ENCODE measurements around the gene KRT3. TPM values are rescaled to one million over a fixed set of nuclear protein-coding genes. Genes with fewer than 3 reads are reported as not detected.
"Not testable (repeated sequence)": the region's sequence is repeated elsewhere in the genome, so short reads cannot be mapped to it uniquely, and the experiment has no call there.

The KRT3 gene
- total RNA-seq, 1 experiment from 2014 or later = not detected

DNA sequence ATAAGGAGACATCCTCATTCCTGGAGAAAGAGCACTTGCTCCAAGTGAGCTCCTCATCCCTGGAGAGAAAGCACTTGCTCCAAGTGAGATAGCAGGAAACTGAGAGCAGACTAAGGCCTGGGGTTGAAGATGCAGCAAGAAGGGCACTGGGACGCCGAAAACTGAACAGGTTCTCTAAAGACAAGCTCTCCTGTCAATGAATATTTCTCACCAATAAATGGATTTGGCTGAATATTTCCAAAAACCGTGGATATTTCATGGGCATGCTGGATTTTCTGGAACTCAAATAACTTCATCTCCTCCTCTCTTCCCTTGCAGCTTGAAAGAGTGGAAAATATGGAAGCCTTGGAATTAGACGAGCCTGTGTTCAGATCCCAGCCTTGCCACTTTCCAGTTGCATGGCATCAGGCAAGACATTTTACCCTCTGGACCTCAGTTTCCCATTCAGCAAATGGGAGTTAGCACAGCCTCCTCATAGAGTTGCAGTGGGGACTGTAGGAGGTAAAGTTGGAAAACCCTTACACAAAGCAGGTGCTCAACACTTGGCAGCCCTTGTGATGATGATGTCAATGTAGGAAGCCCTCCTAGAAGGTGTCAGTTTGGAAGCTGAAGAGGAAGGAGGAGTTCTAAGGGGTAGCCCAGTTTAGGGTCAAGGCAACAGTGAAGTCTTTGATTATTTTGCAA lies 14.4 kb downstream of the KRT3 start:
- no peak for DNase-seq (ENCODE audit: low read depth)

DNA sequence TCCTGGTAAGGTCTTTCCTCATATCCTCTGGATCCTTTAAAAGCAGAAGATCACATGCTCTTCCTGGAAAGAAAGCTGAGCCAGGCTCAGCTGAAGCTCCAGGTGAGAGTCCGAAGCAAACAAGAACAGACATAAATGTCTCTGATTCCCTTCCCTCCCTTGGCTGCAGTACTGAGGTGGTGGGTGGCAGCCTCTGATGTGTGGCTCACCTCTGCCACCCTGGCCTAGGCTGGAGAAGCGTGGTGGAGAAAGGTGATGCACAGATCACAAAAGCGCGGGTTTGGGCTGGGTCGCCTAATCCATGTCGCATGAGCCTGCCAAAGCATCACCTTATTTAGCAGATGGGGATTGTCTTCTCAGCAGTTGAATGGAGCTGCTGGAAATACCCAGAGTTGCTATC lies 16.0 kb downstream of the KRT3 start:
- DNase-seq (ENCODE audit: low read depth) = no peak

DNA sequence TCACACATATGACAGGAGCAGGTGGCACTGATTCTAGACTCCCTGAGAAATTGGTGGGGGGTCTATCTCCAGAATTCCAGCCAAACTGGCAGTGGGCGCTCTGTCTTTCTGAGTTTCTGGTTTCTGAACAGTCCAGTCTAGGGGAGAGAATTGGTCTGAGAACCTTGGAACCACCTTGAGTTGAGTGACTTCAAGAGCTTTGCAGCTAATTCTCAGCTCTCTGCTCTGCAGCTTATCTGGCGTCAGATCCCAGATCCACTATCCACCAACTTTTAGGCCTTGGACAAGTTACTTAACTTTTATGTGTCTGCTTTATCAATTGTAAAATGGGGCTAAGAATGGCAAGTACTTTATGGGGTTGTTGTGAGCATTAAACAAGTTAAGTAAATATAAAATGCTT lies 17.1 kb downstream of the KRT3 start:
- DNase-seq (ENCODE audit: low read depth) = no peak

DNA sequence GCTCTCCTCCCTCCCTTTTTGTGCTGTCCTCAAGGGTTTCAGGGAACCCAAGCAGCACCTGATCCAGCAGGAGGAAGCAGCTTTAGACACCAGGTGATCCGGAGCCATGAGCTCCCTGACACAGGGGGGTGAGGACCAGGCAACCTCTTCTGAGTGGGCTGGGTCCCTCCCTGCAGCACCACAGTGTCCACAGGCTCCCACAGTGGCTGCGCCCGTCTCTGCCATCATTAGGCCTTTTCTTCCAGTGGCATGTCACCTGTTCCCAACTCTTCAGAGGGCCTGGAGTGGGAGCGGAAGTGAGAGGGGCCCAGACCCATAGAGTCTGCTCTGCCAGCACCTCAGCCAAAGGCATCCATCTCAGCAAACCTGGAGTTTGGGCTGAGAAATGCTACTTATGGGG lies 18.4 kb downstream of the KRT3 start:
- DNase-seq (ENCODE audit: low read depth) = no peak

DNA sequence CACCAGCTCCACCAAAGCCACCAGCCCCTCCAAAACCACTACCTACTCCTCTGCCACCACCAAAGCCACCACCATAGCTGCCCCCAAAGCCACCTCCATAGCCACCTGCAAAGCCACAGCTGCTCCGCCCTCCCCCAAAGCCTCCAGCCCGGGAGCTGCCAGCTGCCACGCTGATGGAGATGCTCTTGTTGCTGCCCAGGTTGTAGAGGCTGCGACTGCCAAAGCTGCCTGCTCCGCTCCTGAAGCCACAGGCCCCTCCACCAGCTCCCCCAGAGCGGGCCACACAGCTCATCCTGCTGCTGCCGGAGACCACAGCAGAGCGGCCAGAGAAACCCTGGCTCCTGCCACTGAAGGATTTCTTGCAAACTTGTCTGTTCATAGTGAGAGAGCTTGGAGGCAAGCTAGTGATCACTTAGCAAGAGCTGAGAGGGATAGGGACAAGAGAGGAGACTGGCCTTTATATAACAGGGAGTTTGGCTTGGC lies 19.0 kb downstream of the KRT3 start, which contains the start of gene KRT76:
Gene KRT76, minus strand, starts transcription at position 433 of the 483 bp plus-strand sequence. Its CDS starts 54 bp downstream, at position 379.
- no peak for DNase-seq (ENCODE audit: low read depth)

DNA sequence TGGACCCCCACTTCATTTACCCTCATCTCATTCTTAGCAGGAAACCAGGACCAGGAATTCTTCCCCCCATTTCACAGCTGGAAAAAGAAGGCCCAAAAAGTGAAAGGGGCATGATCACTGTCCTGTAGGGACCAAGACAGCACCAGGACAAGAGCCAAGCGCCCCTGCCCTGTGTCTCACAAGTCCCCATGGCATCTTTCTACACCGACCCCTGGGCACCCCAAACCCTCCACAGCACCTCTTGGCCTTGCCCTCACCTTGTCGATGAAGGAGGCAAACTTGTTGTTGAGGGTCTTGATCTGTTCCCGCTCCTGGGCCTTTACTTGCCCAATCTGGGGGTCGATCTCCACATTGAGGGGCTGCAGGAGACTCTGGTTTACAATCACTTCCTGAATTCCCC lies 19.5 kb downstream of the KRT3 start:
- no peak for DNase-seq (ENCODE audit: low read depth)

DNA sequence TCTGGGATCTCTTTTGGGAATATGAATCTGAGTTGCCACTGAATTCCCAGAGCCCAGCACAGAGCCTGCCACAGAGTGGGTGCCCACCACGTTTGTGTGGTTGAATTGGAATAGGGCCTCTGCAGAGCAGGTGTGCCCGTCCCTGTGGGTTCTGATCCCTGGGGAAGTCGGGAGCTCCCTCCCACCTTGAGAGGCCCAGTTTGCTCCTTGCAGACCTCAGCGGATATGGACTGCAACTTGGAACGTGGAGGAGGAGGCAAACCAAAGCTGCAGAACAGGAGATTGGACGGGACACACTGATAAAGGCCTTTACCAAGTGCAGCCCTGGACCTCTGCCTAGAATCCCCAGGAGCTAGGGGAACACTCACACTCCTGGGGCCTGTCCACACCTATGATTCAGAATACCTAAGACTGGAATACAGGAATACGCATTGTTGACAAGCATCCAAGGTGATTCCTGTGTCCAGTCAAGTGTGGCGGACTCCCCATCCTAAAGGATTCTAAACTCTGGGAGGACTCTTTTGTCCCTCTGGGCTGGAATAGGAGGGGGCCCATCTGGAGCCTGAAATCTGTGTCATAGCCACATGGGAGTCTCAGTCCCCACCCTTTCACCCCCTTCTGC lies 21.2 kb downstream of the KRT3 start:
- DNase-seq (ENCODE audit: low read depth) = no peak

DNA sequence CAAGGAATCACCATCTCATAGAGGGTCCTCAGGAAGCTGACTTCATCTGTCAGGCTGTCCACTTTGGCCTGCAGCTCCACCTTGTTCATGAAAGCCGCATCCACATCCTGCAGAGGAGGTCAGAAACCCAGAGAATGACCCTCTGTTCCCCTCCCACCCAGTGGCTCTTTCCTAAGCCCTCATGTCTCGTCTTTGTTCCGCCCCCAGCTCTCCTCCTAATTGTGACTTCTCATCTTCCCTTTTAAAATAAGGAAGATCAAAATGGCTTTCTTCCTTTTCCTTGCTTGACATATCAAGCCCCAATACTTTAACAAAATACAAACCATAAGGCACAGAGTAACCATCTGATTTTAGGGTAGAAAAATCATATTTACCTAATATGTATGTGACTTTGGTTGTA lies 23.1 kb downstream of the KRT3 start:
- no peak for DNase-seq (ENCODE audit: low read depth)

DNA sequence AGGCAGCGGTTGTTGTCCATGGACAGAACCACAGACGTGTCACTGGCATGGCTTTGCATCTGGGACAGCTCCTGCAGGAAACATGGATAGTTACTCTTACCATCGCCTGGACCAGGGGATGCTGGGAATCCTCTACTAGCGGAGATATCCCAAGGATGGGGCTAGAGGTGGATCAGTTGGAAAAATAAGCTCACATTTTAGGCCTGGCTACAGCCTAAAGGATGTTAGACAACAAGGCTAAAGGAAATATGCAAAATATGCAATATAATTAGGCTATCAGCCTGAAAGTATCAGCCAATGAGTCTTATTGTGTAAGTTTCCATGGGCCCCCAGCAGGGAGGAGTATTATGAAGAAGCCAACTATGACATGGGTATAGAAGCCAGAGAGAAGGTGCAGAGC lies 23.7 kb downstream of the KRT3 start:
- DNase-seq (ENCODE audit: low read depth) = no peak

DNA sequence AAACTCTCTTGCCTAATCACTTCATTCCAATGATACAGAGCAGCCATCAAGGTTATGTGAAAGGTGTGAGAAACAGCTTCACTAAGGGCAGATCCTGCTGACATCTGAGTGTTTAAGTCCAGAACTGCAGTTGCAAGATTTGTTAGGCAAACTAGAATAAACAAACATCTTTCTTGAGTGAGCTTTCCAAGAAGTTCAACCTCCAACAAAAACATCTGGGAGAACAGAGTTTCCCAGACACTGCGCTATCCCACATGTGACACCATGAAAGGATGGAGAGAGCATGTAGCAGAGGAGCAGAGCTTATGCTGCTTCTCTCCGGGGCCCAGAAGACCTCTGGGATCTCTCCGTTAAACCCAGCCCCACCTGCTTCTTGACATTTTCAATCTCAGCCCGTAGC lies 24.4 kb downstream of the KRT3 start:
- no peak for DNase-seq (ENCODE audit: low read depth)

DNA sequence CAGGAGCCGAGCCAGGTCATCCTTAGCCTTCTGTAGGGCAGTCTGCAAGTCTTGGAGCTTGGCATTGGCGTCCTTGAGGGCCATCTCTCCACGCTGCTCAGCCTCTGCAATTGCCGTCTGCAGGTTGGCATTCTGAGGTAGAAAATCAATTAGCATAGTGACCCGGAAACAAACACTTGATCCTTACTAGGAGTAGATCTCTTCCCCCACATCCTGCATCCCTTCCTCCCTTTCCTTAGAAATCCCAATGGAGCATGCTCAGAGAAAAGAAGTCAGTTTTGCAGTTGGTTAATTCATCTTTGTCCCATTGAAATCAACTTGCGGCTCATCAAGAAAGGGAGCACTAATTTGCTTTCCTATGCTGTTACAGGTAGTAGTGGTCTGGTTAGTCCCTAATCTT lies 24.8 kb downstream of the KRT3 start:
- DNase-seq (ENCODE audit: low read depth) = no peak

DNA sequence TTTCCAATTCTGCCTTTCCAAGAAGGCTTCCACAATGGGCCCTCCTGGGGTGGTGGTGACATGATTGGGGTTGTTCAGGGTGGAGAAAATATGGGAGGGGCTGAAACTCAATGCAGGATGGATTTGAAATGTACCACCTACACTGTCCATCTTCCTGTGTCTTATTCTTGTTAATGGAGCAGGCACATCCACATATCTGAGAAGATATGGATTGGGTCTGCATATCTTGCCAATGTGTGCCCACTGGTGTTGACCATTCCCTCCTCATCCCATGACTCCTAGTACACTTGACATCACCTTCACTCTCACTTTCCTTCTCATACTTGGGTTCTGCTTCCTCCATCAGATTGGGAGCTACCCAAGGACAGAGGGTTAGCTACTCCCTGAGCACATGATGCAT lies 26.0 kb downstream of the KRT3 start:
- no peak for DNase-seq (ENCODE audit: low read depth)

DNA sequence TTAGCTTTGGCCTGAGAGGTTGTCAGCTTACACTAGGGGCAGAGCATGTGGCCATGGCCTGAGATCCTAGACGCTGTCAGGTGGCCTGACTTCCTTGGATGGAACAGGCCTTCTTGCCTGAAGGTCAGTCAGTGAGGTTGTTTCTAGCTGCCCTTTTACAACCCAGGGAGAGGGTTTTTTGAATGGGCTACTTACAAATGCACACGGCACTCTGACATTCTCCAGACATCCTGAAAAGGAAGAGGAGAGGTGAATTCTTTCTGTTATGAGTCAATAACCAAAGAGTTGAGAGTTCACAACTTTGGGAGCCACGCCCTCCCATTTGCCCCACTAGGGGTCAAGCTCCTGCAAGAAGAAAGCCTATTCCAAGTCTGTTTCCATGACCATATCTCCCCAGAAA lies 26.6 kb downstream of the KRT3 start:
- no peak for DNase-seq (ENCODE audit: low read depth)

DNA sequence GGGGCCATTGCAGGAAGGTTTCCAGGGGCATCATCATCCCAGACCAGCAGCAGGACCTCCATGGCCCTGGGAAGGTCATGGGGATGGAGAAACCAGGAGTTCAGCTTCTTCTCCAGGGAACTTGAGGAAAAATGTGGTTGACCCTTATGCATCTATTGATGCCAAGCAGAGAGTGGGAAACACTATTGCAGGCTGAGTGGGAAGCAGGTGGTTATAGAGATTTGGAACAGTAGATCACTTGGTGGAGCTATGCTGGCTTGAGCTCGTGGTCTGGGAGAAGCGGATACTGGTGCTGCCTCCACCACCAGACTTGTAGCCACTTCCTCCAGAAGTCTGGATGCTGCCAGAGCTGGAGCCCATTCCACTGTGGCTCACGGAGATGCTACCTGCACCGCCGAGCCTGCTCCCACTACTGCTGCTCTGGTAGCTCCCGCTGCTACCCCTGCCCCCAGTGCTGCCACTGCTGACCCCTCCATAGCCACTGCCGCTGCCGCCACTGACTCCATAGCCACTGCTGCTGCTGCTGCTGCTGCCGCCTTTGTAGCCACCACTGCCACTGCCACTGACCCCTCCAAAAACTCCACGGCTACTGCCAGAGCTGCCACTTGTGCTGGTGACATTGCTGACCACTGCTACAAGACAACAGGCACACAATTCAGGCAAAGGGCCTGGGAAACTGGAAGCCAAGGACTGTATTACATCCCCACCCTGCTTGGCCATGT lies 27.3 kb downstream of the KRT3 start:
- DNase-seq (ENCODE audit: low read depth) = no peak

DNA sequence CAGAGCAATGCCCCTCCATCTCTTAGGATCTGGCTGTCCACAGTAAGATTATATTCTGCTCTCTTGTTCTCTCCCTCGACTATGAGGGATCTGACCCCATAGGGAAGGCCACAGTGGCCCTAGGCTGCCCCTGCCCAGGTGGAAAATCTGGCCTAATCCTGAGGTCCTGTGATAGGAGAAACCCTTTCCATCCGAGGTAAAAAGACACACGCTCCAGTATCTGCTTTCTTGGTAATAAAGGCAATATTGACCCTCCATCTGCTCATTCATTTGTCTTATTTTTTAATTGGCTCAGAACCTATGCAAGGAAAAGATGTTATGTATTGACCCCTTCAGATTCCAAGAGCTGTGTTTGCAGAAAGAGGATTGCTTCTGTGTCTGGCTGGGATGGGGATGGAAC lies 28.5 kb downstream of the KRT3 start:
- no peak for DNase-seq (ENCODE audit: low read depth)

DNA sequence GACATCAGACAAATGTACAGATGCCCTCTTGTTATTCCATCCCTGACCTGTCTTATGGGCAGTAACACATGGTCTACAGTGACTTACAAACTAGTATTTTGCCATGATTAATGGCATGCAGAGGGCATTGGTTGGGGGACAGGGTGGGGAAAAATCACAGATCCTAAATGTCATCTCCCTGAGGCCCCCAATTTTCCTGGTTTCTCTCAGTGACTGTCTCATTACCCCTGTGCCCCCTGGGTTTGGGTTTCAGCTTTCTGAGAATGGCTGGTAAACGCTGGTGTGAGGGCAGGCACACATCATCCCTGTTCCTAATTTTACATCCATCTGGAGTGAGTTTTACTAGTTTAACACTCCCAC lies 28.9 kb downstream of the KRT3 start:
- DNase-seq (ENCODE audit: low read depth) = no peak

DNA sequence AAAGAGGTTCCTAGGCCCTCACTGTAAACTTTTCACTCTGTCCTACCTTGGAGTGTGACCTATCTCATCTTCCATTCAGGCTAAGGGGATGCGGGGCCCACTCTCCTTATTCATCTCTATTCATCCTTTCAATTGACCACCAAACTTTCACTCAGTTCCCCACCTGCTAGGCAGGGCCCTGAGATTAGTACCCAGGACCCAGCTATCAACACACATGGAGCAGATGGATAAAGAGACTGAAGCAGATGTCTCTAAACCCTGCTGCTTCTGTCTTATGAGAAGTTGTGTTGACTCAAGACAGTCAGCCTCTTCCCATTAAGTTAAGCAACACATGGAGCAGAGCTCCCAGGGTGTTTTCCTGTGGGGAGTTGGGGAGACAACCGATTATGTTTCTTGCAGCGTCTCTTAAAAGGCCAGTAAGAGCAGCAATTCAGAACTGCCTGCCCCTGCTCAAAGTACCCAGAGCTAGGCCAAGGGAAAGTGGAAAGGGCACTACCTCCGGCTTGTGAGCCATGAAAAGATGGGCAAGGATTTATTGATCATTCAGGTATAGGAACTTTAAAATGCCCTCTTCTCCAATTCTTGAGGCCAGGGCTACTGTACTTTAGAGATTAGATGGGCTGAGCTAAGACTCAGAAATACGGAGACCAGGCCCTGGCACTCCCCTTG lies 29.4 kb downstream of the KRT3 start:
- DNase-seq (ENCODE audit: low read depth) = no peak

DNA sequence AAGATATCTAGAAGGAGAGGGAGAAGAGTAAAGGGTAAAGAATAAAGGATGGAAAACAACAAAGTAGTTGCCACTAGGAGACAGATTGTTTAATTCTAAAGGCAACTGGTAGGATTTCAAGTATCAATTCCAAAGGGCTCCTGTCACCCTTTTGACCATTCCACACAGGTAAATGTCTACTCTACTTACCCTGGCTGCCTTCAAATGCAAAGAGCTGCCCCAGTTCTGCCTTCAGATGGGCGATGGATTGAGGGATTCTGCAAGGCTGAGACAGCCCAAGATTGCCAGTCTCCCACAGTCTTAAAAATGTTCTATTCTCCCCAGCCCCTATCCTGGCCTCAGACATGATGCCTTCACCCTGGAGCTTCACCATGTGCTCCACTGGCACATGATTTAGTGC lies 30.2 kb downstream of the KRT3 start:
- no peak for DNase-seq (ENCODE audit: low read depth)

DNA sequence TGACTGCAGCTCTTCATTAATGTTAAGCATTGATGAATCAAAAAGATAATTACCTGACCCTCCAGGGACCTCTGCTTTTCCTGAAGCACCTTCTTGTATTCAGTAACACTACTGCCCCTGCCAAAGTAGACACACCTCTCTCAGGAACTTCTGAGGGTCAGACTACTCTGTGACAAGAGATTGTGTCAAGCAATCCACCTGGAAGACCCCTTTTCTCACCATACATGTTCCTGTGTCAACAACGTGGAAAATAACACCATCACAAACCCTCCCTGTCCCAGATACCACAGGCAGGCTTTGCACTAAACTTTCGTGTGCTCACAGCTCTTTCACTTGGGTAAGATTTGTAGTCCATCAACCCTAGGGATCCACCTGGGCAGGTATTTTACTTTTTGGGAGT lies 31.9 kb downstream of the KRT3 start:
- no peak for DNase-seq (ENCODE audit: low read depth)

DNA sequence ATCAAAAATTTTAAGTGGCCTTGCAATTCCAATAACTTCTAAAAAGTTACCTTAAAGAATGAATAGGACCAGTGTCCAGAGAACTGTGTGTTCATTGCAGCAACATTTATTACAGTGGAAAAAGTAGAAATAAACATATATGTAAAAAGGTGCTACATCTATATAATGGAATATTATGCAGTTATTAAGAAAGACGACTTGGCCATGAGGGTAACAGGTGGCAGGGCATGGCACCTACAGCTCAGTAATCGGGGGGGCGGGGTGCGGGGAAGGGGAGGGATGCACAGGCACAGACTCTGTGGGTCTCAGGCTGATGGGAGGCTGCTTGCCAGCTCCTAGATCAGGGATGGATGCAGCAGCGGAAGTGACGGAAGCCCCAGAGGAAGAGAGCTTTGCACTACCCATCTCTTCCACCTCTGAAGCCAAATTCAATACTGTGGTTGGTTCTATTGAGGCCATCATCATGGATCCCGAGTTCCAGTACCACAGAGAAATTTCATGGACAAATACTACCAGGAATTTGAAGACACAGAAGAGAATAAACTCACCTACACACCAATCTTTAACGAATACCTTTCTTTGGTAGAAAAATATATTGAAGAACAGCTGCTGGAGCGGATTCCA lies 32.8 kb downstream of the KRT3 start:
- no peak for DNase-seq (ENCODE audit: low read depth)

DNA sequence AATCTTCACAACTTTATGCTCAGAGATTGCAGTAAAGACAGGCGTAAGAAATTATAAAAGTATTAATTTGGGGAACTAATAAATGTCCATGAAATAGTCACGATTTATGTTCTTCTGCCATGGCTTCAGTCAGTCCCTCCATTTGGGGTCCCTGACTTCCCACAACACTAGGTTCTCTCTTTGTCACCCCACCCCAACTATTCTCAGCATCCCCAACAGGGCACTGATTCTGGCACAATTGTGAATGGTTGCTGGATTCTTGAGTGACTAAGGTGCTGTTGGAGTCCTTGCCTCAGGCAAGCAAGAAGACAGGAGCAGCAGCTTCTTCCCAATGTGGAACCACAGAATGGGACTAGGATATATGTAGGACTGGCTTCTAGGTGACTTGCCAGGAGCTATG lies 34.1 kb downstream of the KRT3 start:
- no peak for DNase-seq (ENCODE audit: low read depth)

DNA sequence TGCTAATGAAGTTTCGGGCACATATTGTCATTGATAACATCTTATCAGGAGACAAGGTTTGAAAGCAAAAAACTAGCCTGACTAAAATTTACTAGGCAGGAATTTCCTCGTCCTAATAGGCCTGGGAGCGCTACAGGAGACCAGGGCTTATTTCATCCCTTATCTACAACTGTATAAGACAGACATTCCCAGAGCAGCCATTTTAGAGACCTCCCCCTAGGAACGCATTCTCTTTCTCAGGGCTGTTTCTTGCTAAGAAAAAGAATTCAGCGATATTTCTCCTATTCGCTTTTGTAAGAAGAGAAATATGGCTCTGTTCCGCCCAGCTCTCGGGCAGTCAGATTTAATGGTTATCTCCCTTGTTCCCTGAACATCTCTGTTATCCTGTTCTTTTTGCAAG lies 34.7 kb downstream of the KRT3 start:
- DNase-seq (ENCODE audit: low read depth) = not testable (repeated sequence)

Data from M059J (cell line).